ENCODE data around the gene TMEM167A. TPM values are rescaled to one million over a fixed set of nuclear protein-coding genes. Genes with fewer than 3 reads are reported as not detected.
A peak's percentile ranks its signal among the peaks of the same experiment; 100 is the strongest.

TMEM167A gene
- total RNA-seq, 1 experiment from 2014 or later: 76.5 TPM

DNA sequence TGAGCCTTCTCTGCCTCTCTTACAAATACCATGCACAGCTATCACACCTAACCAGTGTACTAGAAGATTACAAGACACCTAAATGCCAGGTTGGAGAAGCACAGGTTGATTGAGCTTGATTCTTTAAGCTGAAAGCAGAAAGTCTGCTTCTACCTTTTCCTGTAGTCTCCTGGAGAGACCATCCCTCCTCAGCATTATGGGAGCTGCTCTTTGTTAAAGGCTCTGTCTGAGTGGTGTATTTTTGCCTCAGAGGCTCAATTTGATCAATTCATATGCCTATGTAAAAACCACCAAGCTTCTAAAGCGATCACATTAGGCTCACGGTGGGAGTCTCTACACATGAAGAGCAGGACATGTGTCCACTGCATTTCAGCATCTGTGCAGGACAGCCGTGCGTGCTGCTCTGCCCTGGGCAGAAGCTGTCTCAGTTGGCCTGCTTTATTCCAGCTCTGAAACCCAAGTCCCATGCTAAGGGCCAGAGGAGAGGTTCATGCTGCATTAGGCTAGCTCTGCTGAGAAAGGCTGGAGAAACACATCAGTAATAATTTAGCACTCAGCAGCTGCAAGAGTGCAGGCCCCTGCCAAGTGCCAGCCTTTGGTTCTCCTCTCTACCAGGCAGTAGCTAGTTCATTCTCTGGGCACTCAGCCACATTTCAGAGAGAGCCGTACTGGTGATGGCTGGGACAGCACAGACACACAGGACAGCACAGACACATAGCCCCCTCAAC lies 41.7 kb downstream of the TMEM167A start:
- Histone ChIP-seq H3K27me3 (ENCODE audit: control insufficient read depth, insufficient read depth, low read length) (no peaks in the 10 kb centered on the region), H3K36me3 (replicated peaks; ENCODE audit: control insufficient read depth, insufficient read depth, low read length) (no peaks in the 10 kb centered on the region), H3K4me3 (ENCODE audit: insufficient read depth, low read depth, low read length) (no peak overlapping the region)
- DNase-seq: no peak

DNA sequence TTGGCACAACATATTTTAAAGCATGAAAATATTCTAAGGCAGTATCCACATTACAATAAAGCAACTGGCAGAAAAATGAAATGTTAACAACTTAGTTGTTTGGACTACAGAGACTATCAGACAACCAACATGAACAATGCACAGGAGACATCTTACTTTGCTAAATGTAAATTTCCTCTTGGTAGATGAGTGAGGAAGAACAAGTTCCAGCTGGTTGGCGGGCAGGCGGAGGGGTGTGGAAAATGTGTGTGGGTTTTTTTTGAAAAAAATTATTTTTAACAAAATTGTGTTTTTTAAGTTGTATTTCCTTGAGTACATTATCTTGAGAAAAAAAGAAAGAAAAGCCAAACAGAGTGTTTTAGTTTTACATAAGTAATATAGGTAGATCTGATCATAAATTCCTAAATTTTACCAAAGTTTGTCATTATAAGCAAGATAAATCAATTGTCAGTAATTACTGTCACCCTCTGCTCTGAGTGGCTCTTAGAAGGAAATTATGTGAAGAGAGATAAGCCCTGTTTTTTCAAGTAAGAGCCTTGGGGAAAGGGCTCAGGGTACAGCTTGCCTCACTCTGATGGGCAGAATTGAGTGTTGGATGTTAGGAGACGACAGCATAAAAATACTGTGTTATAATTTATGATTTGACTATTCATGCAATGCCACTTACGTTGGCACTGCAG lies 42.5 kb downstream of the TMEM167A start:
- no peaks in the 10 kb centered on the region for H3K36me3 ChIP-seq (replicated peaks; ENCODE audit: control insufficient read depth, insufficient read depth, low read length)
- DNase-seq: no peak
- no peak overlapping the region for H3K4me3 ChIP-seq (ENCODE audit: insufficient read depth, low read depth, low read length)
- no peaks in the 10 kb centered on the region for H3K27me3 ChIP-seq (ENCODE audit: control insufficient read depth, insufficient read depth, low read length)

DNA sequence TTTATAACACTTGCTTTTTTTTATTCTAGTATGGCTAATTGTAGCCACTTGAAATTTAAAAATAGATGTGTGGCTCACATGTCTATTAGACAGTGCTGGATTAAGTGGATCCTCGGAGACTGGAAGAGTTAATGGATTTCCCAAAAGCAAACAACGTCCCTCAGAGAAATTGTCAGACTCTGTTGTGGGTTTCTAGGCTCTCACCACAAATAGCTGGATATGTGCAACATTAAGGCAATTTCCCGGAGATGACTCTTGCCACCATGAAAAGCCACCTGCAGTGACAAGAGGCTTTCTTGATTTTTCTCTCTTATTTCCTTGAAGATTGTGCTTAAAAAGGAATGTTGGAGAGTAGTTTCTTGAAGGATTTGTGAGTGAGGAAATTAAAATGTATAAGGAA lies 43.2 kb downstream of the TMEM167A start:
- Histone ChIP-seq H3K4me3 (ENCODE audit: insufficient read depth, low read depth, low read length) (no peak overlapping the region), H3K36me3 (replicated peaks; ENCODE audit: control insufficient read depth, insufficient read depth, low read length) (no peaks in the 10 kb centered on the region), H3K27me3 (ENCODE audit: control insufficient read depth, insufficient read depth, low read length) (no peaks in the 10 kb centered on the region)
- no peak for DNase-seq

DNA sequence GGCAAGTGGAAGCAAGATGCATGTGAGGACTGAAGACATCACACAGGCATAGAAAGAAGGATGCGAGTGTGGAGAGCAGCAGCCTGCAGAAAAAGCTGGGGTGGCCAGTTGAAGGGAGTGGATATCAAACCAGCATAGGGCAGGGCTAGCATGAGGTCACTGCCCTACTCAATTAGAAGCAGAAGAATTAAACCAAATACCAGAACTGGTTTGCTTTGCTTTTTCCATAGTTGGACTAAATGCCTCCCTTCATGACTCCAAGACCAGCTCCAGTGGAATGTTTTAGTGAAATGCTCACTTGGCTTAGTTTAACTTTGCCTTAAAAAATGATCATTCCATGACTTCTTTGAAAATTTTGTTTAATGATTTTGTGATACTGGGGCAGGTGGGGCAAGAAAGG lies 45.8 kb downstream of the TMEM167A start:
- H3K27me3 ChIP-seq (ENCODE audit: control insufficient read depth, insufficient read depth, low read length): no peaks in the 10 kb centered on the region
- DNase-seq: no peak
- H3K36me3 ChIP-seq (replicated peaks; ENCODE audit: control insufficient read depth, insufficient read depth, low read length): no peaks in the 10 kb centered on the region
- no peak overlapping the region for H3K4me3 ChIP-seq (ENCODE audit: insufficient read depth, low read depth, low read length)

DNA sequence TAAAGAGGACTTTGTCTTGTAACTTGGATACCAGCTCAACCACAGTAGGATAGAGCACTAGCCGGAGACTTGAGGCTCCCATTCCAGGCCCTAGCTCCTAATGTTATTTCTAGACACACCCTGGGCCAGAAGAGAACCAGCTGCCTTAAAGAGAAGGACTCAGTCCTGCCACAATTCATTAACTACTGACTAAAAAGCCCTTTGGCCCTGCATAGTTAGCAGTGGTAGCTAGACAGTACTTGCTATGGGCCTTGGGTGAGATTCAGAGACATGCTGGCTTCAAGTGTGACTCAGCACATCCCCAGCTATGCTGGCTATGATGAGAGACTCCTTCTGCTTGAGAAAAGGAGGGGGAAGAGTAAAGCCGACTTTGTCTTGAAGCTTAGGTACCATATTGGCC lies 47.3 kb downstream of the TMEM167A start:
- Histone ChIP-seq H3K36me3 (replicated peaks; ENCODE audit: control insufficient read depth, insufficient read depth, low read length) (no peaks in the 10 kb centered on the region), H3K27me3 (ENCODE audit: control insufficient read depth, insufficient read depth, low read length) (no peaks in the 10 kb centered on the region), H3K4me3 (ENCODE audit: insufficient read depth, low read depth, low read length) (no peak overlapping the region)
- no peak for DNase-seq

DNA sequence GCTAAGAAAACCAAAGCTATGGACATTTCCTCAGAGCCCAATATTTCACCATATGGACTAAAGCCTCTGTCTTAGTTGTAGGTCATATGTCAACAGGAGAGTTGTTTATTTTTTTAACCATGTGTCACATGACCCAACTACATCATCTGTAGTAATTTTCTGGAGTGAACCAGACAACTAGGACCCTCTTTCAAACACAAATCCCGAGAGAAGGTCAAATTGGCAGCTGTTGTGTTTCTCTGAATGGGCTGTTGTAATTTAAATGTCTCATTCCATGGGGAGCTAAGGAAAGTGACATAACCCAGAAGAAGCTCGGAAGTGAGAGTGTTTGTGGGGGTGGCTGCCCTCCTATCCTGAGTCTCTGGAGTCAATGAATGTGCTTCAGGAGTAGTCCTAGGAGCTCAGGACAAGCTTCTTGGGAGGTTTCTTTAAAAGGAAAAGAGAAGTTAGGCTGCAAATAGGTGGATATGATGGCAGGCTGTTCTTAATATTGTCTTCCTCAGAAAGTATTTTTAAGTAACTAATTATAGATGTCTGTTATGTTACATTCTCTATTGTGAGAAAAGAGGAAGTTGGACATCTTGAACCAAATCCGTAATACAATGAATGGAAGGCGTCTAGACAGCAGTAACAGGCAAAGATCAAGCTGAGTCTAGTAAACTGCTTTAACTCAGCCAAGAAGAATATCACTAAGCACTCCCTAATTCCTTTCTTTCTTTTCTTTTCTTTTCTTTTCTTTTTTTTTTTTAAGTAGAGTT lies 50.1 kb downstream of the TMEM167A start:
- no peaks in the 10 kb centered on the region for H3K36me3 ChIP-seq (replicated peaks; ENCODE audit: control insufficient read depth, insufficient read depth, low read length)
- DNase-seq: peak; percentile 54
- H3K4me3 ChIP-seq (ENCODE audit: insufficient read depth, low read depth, low read length): no peak overlapping the region
- no peaks in the 10 kb centered on the region for H3K27me3 ChIP-seq (ENCODE audit: control insufficient read depth, insufficient read depth, low read length)

DNA sequence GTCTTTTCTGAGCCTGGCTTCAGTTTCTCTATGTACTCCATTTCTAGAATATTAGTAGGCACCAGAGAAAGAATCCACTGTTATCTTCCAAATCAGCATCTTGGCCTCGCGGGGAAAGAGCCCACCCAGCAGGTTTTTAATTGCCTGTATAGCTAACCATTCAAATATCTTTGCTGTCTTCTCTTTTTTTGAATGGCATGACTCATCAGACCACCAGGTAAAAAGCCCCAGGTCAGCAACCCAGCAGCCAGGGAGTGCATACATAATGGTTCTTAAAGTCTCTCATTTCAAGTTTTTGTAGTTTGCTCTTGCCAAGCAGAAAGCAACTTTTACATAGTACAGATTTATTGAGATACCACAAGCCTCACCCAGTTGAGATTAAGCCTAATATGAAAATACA lies 50.7 kb downstream of the TMEM167A start:
- Histone ChIP-seq H3K27me3 (ENCODE audit: control insufficient read depth, insufficient read depth, low read length) (no peaks in the 10 kb centered on the region), H3K36me3 (replicated peaks; ENCODE audit: control insufficient read depth, insufficient read depth, low read length) (no peaks in the 10 kb centered on the region), H3K4me3 (ENCODE audit: insufficient read depth, low read depth, low read length) (no peak overlapping the region)
- peak; percentile 42 for DNase-seq

DNA sequence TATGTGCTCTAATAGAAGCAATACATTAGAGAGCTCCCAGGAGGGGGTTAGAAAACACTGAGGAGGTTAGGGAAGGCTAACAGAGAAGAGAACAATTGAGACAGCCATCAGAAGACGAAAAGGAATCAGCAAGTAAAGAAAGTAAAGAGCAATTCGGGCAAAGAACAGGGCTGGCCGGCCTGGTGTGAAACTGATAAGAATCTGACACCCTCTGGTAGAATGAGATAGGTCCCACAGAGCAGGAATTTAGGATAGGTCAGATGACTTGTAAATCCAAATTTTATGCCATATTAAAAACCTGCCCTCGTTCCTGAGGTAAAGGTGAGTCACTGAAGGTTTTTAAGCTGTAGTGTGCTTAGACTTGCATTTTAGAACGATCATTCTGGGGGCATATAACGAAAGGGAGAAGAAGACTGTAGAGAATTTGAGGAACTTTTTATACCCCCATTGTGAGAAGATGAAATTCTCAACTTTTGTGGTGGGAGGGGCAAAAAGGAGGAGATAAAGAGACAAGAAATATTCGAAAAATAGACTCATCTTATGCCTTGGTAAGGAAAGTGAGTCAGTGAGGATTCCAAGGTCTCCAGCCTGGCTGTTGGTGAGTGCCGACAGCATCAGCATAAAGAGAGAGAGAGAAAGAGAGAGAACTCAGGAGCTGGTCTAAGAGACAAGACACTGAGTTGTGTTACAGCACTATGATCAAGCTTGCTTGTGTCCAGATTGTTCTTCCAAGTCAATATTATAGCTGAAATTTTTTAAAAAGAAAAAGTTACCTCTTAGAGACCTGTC lies 51.3 kb downstream of the TMEM167A start:
- Histone ChIP-seq H3K4me3 (ENCODE audit: insufficient read depth, low read depth, low read length) (no peak overlapping the region), H3K36me3 (replicated peaks; ENCODE audit: control insufficient read depth, insufficient read depth, low read length) (no peaks in the 10 kb centered on the region), H3K27me3 (ENCODE audit: control insufficient read depth, insufficient read depth, low read length) (no peaks in the 10 kb centered on the region)
- peak; percentile 19 for DNase-seq

DNA sequence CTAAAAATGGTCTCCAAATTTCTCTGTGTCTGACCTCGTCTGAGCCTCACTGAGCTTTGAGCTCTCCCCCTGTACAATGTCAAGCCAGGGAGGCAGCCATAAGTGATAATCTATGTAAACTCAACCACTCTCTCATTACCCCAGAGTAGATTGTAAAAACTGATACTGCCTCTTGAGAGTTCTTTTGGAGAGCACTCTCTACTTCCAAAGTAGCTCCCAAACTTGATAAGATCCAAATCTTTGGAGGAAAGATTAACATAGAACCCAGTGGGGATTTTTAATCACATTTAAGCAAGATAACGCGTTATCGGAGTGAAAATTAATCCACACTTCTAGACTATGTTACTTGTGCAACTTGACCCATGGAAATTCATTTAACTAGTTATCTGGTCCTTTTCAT lies 54.9 kb downstream of the TMEM167A start:
- no peaks in the 10 kb centered on the region for H3K36me3 ChIP-seq (replicated peaks; ENCODE audit: control insufficient read depth, insufficient read depth, low read length)
- no peaks in the 10 kb centered on the region for H3K27me3 ChIP-seq (ENCODE audit: control insufficient read depth, insufficient read depth, low read length)
- no peak overlapping the region for H3K4me3 ChIP-seq (ENCODE audit: insufficient read depth, low read depth, low read length)
- no peak for DNase-seq

DNA sequence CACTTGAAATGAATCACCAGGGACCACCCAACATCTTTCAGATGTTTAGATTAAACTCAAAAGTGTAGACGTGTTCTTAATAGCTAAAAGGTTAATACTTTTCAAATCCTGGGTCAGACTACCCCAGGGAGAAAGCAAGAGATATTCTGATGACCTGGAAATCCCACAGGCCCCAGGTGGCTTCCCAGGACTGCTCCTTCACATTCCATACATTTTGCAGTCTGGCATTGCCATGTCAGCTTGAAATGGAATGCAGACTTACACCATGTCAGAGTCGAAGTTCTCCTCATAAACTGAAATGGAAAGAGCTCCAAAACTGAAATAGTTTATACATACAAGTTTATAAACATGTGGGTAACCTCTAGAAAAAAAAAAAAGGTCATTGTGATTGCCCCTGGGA lies 61.5 kb downstream of the TMEM167A start:
- Histone ChIP-seq H3K4me3 (ENCODE audit: insufficient read depth, low read depth, low read length) (no peak overlapping the region), H3K27me3 (ENCODE audit: control insufficient read depth, insufficient read depth, low read length) (no peaks in the 10 kb centered on the region), H3K36me3 (replicated peaks; ENCODE audit: control insufficient read depth, insufficient read depth, low read length) (no peaks in the 10 kb centered on the region)
- DNase-seq: peak; percentile 39

DNA sequence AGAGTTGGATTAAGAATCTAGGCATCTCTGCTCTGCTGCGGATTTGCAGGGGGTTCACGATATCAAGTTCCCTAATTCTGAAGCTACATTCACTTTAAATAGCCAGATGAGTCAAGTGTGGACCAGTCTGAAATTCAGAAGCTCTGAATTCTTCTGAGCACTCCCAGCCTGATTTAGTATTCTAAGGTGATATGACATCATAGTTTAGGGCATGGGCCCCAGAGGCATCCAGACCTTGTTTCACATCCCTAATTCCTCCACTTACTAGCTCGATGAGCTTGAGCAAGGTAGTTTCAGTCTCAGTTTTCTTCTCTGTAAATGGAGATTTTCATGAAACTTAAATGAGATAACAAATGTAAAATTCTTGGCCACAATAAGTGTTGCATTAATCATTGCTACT lies 65.2 kb downstream of the TMEM167A start:
- H3K36me3 ChIP-seq (replicated peaks; ENCODE audit: control insufficient read depth, insufficient read depth, low read length): no peaks in the 10 kb centered on the region
- H3K27me3 ChIP-seq (ENCODE audit: control insufficient read depth, insufficient read depth, low read length): no peaks in the 10 kb centered on the region
- H3K4me3 ChIP-seq (ENCODE audit: insufficient read depth, low read depth, low read length): no peak overlapping the region
- no peak for DNase-seq

DNA sequence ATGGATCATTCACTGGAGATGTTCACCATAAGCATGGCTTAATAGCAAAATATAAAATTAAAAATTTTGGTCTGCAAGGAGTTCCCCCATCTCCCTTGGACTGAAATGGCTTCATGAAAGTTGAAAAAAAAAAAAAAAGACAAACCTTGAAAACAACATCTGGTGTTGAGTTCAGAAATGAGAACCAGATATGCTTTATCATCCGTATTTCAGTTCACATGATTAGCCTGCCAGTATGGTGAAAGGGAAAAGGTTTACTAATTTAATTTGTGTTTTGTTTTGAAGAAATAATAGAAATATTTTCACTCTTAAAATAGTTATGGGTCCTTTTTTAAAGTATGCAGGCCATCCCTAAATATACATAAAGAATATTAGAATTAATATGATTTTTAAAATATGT lies 67.8 kb downstream of the TMEM167A start:
- no peaks in the 10 kb centered on the region for H3K27me3 ChIP-seq (ENCODE audit: control insufficient read depth, insufficient read depth, low read length)
- no peak overlapping the region for H3K4me3 ChIP-seq (ENCODE audit: insufficient read depth, low read depth, low read length)
- no peaks in the 10 kb centered on the region for H3K36me3 ChIP-seq (replicated peaks; ENCODE audit: control insufficient read depth, insufficient read depth, low read length)
- no peak for DNase-seq

DNA sequence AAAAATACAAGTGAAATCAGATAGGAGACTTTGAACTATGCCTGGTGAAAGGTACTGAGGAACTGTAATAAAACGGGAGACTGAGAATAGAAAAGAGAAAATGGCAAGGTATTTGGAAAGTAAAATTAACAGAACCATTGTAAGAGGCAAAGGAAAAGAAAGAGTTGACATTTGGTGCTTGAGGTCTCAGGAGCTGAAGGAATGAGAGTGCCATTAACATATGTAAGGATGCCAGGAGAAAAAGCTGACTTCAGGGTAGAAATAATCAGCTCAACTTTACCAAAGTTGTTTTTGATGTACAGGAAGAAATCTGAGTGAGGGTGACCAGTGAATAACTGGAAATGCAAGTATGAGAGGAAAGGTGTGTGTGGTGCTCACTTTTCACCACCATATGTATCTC lies 69.4 kb downstream of the TMEM167A start:
- Histone ChIP-seq H3K36me3 (replicated peaks; ENCODE audit: control insufficient read depth, insufficient read depth, low read length) (no peaks in the 10 kb centered on the region), H3K4me3 (ENCODE audit: insufficient read depth, low read depth, low read length) (no peak overlapping the region), H3K27me3 (ENCODE audit: control insufficient read depth, insufficient read depth, low read length) (no peaks in the 10 kb centered on the region)
- no peak for DNase-seq

DNA sequence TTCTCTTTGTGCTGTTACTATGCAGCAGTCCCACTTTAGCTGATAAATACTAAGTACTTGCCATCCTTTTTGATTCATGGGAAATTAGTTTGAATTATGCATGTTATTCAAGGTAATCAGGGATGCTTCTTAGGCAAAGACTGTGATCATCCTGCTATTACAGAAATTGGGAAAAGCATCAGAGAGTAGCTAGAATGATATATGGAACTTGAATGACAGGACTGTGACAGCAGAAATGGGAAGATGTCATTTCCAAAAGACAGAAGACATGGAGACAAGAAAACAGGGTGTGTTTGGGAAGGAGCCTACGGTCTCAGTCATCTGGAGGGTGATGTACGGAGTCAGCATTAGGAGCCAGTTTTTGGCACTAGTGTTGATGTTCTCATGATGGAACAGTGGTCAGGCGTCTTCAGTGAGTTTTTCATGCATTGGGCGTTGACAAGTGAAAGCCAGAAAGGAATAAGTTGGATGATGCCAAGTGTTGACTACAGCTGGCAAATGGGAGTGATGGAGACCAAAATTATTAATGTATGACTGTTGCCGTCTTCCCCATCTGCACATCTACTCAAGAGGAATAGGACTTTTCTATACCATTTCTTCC lies 70.4 kb downstream of the TMEM167A start:
- DNase-seq: no peak
- H3K27me3 ChIP-seq (ENCODE audit: control insufficient read depth, insufficient read depth, low read length): no peaks in the 10 kb centered on the region
- no peaks in the 10 kb centered on the region for H3K36me3 ChIP-seq (replicated peaks; ENCODE audit: control insufficient read depth, insufficient read depth, low read length)
- no peak overlapping the region for H3K4me3 ChIP-seq (ENCODE audit: insufficient read depth, low read depth, low read length)

Data from H7 (cell line).